ENCODE data around the gene KIF4A. TPM values are rescaled to one million over a fixed set of nuclear protein-coding genes. Genes with fewer than 3 reads are reported as not detected.

Gene KIF4A
- total and polyA plus RNA-seq, 2 of the 4 experiments (the other 2 are of a cell fraction), result 10.0 to 19.0 TPM

DNA sequence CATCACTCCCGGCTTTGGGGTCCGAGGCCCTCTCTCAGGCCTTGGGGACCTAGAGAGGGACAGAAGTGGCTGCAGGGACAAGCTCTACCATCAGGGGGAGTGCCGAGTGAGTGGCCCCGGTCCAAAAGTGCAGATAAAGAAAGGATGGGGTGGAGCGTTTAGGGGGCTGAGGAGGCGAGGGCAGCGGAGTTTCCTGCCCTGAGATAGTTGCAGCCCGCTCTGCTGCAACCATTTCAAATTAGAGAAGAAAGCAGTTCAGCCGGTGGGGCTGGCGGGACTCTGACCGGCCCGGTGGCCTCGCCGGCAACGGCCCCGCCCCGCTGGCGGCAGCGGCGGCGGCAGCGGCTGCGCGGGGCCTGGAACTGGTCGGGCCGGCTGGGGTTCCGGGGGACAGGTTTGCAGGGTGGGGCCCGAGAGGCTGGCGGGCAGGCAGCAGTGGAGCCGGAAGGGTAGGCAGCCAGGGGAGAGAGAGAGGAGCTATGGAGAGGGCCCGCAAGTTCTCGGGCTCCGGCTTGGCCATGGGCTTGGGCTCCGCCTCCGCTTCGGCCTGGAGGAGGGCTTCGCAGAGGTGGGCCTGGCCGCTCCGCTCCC lies 162.3 kb downstream of the KIF4A start:
- peak; percentile 72 for ATAC-seq (ENCODE audit: low read depth)
- TF ChIP-seq NFE2L2 (IDR thresholded peaks at IDR 0.05; ENCODE audit: low read depth, low read length) (no peak), RCOR1 (IDR thresholded peaks at IDR 0.05; ENCODE audit: insufficient replicate concordance, low read length) (no peak), CEBPB (IDR thresholded peaks at IDR 0.05; ENCODE audit: low read depth, low read length) (no peak), MXI1 (IDR thresholded peaks at IDR 0.05; ENCODE audit: borderline replicate concordance, low read depth, low read length) (no peak), MAFK (IDR thresholded peaks at IDR 0.05; ENCODE audit: low read depth, low read length) (no peak), RFX5 (IDR thresholded peaks at IDR 0.05; ENCODE audit: low read depth, low read length) (no peak), FOS (IDR thresholded peaks at IDR 0.05; ENCODE audit: low read depth, low read length) (no peak), CHD1 (IDR thresholded peaks at IDR 0.05; ENCODE audit: low read depth, low read length) (no peak), RAD21 (IDR thresholded peaks at IDR 0.05; ENCODE audit: low read length) (peak; percentile 17; the same call in 1 of the 2 replicates), POLR2A (IDR thresholded peaks at IDR 0.05; ENCODE audit: low read depth, low read length) (no peak), SMC3 (IDR thresholded peaks at IDR 0.05; ENCODE audit: low read depth, low read length) (peak; percentile 31; the same call in 1 of the 2 replicates)
- TF ChIP-seq, protein P1, sequence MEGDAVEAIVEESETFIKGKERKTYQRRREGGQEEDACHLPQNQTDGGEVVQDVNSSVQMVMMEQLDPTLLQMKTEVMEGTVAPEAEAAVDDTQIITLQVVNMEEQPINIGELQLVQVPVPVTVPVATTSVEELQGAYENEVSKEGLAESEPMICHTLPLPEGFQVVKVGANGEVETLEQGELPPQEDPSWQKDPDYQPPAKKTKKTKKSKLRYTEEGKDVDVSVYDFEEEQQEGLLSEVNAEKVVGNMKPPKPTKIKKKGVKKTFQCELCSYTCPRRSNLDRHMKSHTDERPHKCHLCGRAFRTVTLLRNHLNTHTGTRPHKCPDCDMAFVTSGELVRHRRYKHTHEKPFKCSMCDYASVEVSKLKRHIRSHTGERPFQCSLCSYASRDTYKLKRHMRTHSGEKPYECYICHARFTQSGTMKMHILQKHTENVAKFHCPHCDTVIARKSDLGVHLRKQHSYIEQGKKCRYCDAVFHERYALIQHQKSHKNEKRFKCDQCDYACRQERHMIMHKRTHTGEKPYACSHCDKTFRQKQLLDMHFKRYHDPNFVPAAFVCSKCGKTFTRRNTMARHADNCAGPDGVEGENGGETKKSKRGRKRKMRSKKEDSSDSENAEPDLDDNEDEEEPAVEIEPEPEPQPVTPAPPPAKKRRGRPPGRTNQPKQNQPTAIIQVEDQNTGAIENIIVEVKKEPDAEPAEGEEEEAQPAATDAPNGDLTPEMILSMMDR (conservative IDR thresholded peaks at IDR 0.05; ENCODE audit: low read depth, low read length), result peak; percentile 56
- no peak overlapping the region for H3K56ac ChIP-seq (ENCODE audit: extremely low read depth, insufficient read depth, low read length)
- no peaks in the 10 kb centered on the region for H3K9me1 ChIP-seq (ENCODE audit: insufficient read depth, low read length)
- H2BK5ac ChIP-seq (ENCODE audit: low read depth, low read length, poor library complexity, severe bottlenecking), result no peak overlapping the region
- no peak overlapping the region; the same call in 2 of the 3 replicates for H2BK15ac ChIP-seq (ENCODE audit: low read depth, low read length)
- H4K5ac ChIP-seq (ENCODE audit: low read depth, low read length), result 0 out of 2 replicates have a peak overlapping the region, but pooled peaks have one; percentile 24
- in situ Hi-C loops (cut with MboI; ENCODE audit: low sequenced_read_pairs) (no loop called here), dilution Hi-C loops (cut with HindIII; ENCODE audit: low sequenced_read_pairs, unreplicated experiment) (no loop called here), intact Hi-C loops (cut with micrococcal nuclease) (loop anchor here (10.0 kb wide), 1 partner anchor 513 kb away; no protein-coding TSS in a partner anchor)
- H3K9me3 ChIP-seq (ENCODE audit: control insufficient read depth, insufficient read depth, low read length), result no peaks in the 10 kb centered on the region; the same call in 1 of the 2 replicates
- peak overlapping the region; percentile 92 for H2AFZ ChIP-seq (replicated peaks; ENCODE audit: low read length, poor library complexity)
- peak overlapping the region; percentile 71 for H3K4me3 ChIP-seq (ENCODE audit: insufficient read depth, low read depth, low read length)
- peaks cover 2% of the 10 kb centered on the region; the same call in 1 of the 2 replicates for H3K27me3 ChIP-seq (ENCODE audit: control insufficient read depth, insufficient read depth, low read length)
- ChIA-PET CTCF (interaction anchor here (0.9 to 1.0 kb wide), 2 partner anchors 17 to 213 kb away, joined by 3 read pairs; no protein-coding TSS in a partner anchor), POLR2A (ENCODE audit: unreplicated experiment) (no interaction called here)
- H2BK120ac ChIP-seq (ENCODE audit: low read depth, low read length), result no peak overlapping the region
- H4K8ac ChIP-seq (ENCODE audit: low read depth in 2 of 2, low read length in 2 of 2), result peak overlapping the region in 1 of 2 experiments; percentile 35; a peak in 2 of 4 replicates
- H3K18ac ChIP-seq (ENCODE audit: low read depth, low read length), result no peak overlapping the region
- no TSS peak for BruUV-seq (replicated peaks)
- H4K91ac ChIP-seq (ENCODE audit: insufficient read depth, low read depth, low read length), result peak overlapping the region; percentile 26; the same call in 1 of the 2 replicates
- peak overlapping the region; percentile 8; the same call in 1 of the 2 replicates for H3K27ac ChIP-seq (ENCODE audit: insufficient read depth, low read length)
- H3K4me2 ChIP-seq (ENCODE audit: low read depth, low read length), result peak overlapping the region; percentile 85
- peak overlapping the region; percentile 23; the same call in 1 of the 2 replicates for H3K4ac ChIP-seq (ENCODE audit: low read depth, low read length)
- H3K14ac ChIP-seq (replicated peaks; ENCODE audit: low read depth, low read length), result no peak overlapping the region; the same call in 1 of the 2 replicates
- H3K36me3 ChIP-seq (ENCODE audit: control insufficient read depth, insufficient read depth, low read length), result no peaks in the 10 kb centered on the region
- H3K23ac ChIP-seq (ENCODE audit: low read depth, low read length), result no peak overlapping the region
- H3K4me1 ChIP-seq (ENCODE audit: control insufficient read depth, insufficient read depth, low read length), result no peaks in the 10 kb centered on the region
- H3K9ac ChIP-seq (ENCODE audit: low read depth, low read length), result peak overlapping the region; percentile 44
- H2BK20ac ChIP-seq (ENCODE audit: low read depth, low read length), result no peak overlapping the region
- DNase-seq, result peak; percentile 17
- WGBS, 2 experiments (ENCODE audit: extremely low coverage in 2 of 2, insufficient read length in 1 of 2), result 14% methylated on average over 11 of the region's 39 CpGs; no CpG with 5 or more reads in 1 of the 2 experiments
- peak overlapping the region; percentile 91 for H2AK9ac ChIP-seq (replicated peaks; ENCODE audit: low read depth, low read length, poor library complexity)
- H2AK5ac ChIP-seq (ENCODE audit: low read depth, low read length), result no peak overlapping the region
- H4K20me1 ChIP-seq (ENCODE audit: insufficient read depth, low read length), result no peaks in the 10 kb centered on the region
- peaks cover 0 to 19% of the 10 kb centered on the region in 2 experiments; a peak in 2 of 4 replicates for H3K79me1 ChIP-seq (ENCODE audit: low read depth in 1 of 2, low read length in 2 of 2)
